GM10248 (cell line): Measurements from ENCODE around the gene POP4.

ENCODE experiments used
- CTCF ChIA-PET: fragments of 300-600 bp; sonication (Branson Sonifier 250); formaldehyde crosslinking; extraction: SDS; loops from one replicate; lab custom pipeline; 2021; ENCODE audit warnings: antibody characterized with exemption; lab: Yijun Ruan, JAX
- POLR2A ChIA-PET: fragments of 350-650 bp; sonication (Branson Sonifier 250); formaldehyde crosslinking; extraction: SDS; loops from one replicate; lab custom pipeline; 2020; ENCODE audit warnings: antibody characterized with exemption; lab: Yijun Ruan, JAX
- DNase-seq: peaks from one replicate; pipeline ENCODE4 v3.0.0; 2012; ENCODE audit errors: extremely low spot score
- TF ChIP-seq, protein P1 (sequence below): IDR thresholded peaks from 2 replicates; pipeline ENCODE4 v1.5.1; 2012; ENCODE audit warnings: mild to moderate bottlenecking, low read depth; ENCODE audit errors: extremely low read depth, missing control alignments, control extremely low read depth

Gene POP4

DNA sequence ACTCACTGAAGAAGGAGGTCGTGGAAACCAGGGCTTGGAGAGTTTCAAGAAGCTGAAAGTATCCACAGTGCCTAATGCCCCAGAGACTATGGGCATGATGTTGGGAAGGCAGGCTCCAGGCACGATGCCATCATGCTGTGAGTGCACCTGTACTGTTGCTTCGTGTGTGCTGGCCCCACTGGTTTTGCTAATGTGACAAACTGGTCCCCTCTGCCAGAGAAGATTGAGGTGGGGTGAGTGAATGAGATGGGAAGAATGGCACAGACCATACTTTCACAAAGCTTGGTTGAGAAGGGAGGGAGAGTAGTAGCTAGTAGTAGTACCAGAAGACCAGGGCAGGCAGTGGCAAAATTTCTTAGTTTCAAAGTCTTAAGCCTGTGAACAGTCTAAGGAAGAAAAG, 19.0 kb upstream of the POP4 start:
- POLR2A ChIA-PET = no interaction called here
- CTCF ChIA-PET = interaction anchor here (1.0 to 1.3 kb wide), 2 partner anchors 10 to 19 kb away, joined by 4 read pairs; partner anchors contain the start of gene POP4
- TF ChIP-seq, protein P1, sequence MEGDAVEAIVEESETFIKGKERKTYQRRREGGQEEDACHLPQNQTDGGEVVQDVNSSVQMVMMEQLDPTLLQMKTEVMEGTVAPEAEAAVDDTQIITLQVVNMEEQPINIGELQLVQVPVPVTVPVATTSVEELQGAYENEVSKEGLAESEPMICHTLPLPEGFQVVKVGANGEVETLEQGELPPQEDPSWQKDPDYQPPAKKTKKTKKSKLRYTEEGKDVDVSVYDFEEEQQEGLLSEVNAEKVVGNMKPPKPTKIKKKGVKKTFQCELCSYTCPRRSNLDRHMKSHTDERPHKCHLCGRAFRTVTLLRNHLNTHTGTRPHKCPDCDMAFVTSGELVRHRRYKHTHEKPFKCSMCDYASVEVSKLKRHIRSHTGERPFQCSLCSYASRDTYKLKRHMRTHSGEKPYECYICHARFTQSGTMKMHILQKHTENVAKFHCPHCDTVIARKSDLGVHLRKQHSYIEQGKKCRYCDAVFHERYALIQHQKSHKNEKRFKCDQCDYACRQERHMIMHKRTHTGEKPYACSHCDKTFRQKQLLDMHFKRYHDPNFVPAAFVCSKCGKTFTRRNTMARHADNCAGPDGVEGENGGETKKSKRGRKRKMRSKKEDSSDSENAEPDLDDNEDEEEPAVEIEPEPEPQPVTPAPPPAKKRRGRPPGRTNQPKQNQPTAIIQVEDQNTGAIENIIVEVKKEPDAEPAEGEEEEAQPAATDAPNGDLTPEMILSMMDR = no peak
- DNase-seq = no peak

DNA sequence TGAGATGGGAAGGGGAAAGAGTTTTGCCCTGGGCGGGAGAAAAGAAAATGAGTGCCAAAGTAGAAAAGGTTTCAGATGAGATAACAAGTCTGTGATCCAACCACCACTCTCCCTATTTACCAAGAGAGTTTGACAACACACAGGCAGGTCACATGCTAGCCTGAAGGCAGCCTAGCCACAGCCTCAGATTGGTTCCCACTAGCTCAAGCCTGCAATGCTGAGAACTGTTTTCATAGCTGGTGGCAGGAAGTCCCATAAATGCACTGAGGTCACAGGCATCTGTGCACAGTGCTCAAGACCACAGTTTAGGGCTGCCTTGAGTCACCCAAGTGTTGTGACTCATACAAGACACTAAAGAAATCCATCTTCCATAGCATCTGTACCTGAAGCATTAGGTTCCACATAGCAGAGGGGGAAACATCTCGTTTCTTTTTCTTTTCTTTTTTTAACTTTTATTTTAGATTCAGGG, 18.5 kb upstream of the POP4 start:
- POLR2A ChIA-PET = no interaction called here
- peak; percentile 32 for DNase-seq
- TF ChIP-seq, protein P1 = no peak
- CTCF ChIA-PET = interaction anchor here (1.0 to 1.3 kb wide), 2 partner anchors 11 to 19 kb away, joined by 4 read pairs; partner anchors contain the start of gene POP4

DNA sequence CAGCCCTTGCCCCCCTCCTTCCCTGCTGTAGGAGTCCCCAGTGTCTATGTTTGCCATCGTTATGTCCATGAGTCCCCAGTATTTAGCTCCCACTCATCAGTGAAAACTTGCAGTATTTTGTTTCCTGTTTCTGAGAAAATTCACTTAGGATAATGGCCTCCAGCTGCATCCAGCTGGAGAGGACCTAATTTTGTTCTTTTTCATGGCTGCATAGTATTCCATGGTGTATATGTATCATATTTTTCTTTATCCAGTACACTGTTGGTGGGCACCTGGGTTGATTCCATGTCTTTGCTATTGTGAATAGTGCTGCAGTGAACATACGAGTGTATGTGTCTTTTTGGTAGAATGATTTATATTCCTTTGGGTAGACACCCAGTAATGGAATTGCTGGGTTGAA, 18.0 kb upstream of the POP4 start:
- TF ChIP-seq, protein P1 = no peak
- DNase-seq = no peak
- POLR2A ChIA-PET = no interaction called here
- CTCF ChIA-PET = no interaction called here

DNA sequence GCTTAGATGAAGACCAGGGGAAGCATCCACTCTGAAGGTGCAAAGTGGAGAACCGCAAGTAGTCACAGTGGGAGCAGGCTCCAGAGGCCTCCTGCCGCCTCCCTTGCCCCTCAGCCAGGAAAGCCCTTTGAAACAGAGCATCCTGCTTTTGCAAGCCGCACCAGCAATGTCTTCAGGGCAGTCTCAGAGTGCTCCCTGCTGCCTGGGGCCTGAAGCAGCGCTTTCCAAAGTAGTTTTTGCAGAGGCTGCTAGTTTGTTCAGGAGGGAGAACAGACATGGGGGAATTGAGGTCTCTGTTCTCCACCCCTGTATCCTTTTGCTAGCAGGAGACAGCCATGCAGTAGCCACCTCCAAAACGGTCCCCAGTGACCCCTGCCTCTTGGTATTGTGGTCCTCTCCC, 15.8 kb upstream of the POP4 start:
- no peak for DNase-seq
- TF ChIP-seq, protein P1 = peak; percentile 19
- ChIA-PET POLR2A (interaction anchor here (0.6 kb wide), 1 partner anchor 12 kb away, joined by 5 read pairs; no protein-coding TSS in a partner anchor), CTCF (interaction anchor here (1.1 to 1.5 kb wide), 2 partner anchors 10 to 12 kb away, joined by 4 read pairs; no protein-coding TSS in a partner anchor)

DNA sequence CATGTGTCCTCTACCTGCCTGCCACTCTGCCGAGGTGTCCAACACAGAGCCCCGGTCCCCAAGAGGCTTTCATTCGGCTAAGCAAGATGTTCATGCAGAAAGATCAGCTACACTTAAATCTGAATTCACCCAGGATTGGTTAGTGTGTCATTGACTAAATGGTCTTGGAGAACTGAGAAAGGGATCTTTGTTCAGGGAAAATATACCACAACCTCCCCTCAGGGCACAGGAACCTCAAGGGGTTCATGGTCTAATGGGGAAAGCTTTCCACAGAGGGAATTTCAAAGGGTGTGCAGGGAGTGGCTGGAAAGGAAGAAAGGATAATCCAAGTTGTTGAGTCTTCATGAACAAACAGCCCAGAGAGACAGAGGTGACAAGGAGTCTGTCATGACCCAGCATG, 14.4 kb upstream of the POP4 start:
- CTCF ChIA-PET = interaction anchor here (0.6 to 1.8 kb wide), 3 partner anchors 11 to 879 kb away, joined by 3 to 4 read pairs (median 4); no protein-coding TSS in a partner anchor
- POLR2A ChIA-PET = no interaction called here
- DNase-seq = no peak
- TF ChIP-seq, protein P1 = no peak

DNA sequence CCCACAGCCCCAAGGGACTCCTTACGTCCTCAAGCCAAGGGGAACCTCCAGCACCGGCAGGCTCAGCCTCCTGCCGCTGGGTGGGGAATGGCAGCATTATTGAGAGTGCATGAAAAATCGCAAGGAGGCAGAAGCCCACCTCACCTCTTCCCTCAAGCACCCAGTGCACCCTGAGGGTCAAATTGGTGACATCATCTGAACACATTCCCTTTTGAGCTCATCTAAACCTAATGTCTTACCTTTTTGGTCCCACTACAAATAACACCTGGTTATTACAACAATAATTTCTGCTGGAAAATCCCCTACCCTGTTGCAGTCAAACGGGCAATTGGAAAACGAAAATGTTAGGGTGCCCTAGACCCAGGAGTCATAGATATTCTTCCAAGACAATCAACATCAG, 12.2 kb upstream of the POP4 start:
- no peak for DNase-seq
- ChIA-PET CTCF (no interaction called here), POLR2A (no interaction called here)
- TF ChIP-seq, protein P1 = no peak
